ENCODE results near the gene PISD.

PISD gene

DNA sequence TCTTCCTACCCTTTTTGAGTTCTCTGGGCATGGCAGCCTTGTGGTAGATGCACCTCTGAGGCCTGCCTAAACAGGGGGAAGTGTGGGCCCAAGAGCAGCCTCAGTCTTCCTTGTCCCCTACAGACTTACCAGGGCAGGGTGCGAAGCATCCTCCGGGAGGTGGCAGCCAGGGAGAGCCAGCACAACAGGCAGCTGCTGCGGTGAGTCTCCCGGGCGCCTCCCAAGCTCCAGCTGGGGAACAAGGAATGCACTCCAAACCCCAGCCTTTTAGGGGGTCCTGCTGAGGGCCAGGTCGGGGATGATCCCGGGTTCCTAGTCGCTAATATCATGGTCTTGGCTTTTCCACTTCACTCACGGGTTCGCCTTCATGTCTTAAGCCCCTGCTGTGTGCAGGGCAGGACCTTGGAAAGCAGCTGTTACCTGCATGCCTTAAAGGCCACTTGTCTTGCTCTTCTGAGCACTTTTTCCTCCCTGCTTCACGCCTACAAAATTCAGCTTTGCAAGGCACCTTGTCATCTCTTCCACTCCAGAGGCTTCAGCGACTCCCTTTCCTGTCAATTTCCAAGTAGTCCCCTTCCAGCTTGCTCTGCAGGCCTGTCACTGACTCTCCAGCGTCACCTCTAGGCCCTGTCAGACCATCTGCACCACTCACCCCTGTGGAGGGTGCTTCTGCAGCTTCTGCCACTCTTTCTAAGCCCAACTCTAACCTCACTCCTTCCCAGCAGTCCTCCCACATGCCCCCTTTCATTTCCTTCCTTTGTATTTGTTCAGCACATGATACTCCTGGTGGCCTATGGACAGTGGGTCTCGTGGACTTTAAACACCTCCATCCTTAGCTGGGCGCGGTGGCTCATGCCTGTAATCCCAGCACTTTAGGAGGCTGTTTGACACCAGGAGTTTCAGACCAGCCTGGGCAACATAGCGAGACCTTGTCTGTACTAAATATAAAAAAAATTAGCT is 57.0 kb downstream of the PISD start:
- no peak overlapping the region for H2BK5ac ChIP-seq (ENCODE audit: low read depth, low read length, poor library complexity, severe bottlenecking)
- no peak overlapping the region for H3K4me3 ChIP-seq (ENCODE audit: insufficient read depth in 1 of 2, low read depth in 1 of 2, low read length in 2 of 2)
- peak overlapping the region in 1 of 2 experiments; percentile 41 for H3K14ac ChIP-seq (ENCODE audit: low read length in 2 of 2)
- peak overlapping the region; percentile 93 for H4K91ac ChIP-seq (ENCODE audit: low read length)
- peak overlapping the region; percentile 0 for H2BK15ac ChIP-seq (ENCODE audit: low read depth, poor library complexity, severe bottlenecking)
- H3K4me1 ChIP-seq (ENCODE audit: control insufficient read depth, insufficient read depth, low read depth, low read length), result peaks cover 27% of the 10 kb centered on the region
- no peak overlapping the region for H3K4me2 ChIP-seq (ENCODE audit: low read length, poor library complexity, severe bottlenecking)
- peak overlapping the region in 1 of 2 experiments; percentile 89 for H3K23ac ChIP-seq (ENCODE audit: low read length in 2 of 2)
- peak overlapping the region; percentile 52 to 81 for H3K4ac ChIP-seq (ENCODE audit: low read depth in 1 of 2, low read length in 2 of 2)
- peak overlapping the region; percentile 85 to 99 for H2BK12ac ChIP-seq (ENCODE audit: low read length in 2 of 2)
- peaks cover 19 to 34% of the 10 kb centered on the region in 2 experiments for H3K36me3 ChIP-seq (ENCODE audit: control insufficient read depth in 1 of 2, insufficient read depth in 2 of 2, low read depth in 1 of 2, low read length in 2 of 2)
- no peak for DNase-seq
- H3K9ac ChIP-seq (ENCODE audit: low read length), result no peak overlapping the region
- WGBS, result 91% methylated on average over 17 of the region's 17 CpGs
- no peaks in the 10 kb centered on the region for H3K79me1 ChIP-seq (replicated peaks; ENCODE audit: low read length, poor library complexity, severe bottlenecking)
- H3K9me3 ChIP-seq (ENCODE audit: control insufficient read depth, low read length), result no peaks in the 10 kb centered on the region
- H3K27me3 ChIP-seq (ENCODE audit: control insufficient read depth in 1 of 2, insufficient read depth in 1 of 2, low read length in 2 of 2), result no peaks in the 10 kb centered on the region
- H3K18ac ChIP-seq (ENCODE audit: low read depth in 1 of 2, low read length in 2 of 2), result peak overlapping the region; percentile 48 to 95
- H3K27ac ChIP-seq (ENCODE audit: low read length, poor library complexity, severe bottlenecking), result no peak overlapping the region
- no peak overlapping the region for H2AK5ac ChIP-seq (ENCODE audit: low read length, severe bottlenecking)
- H2BK120ac ChIP-seq (ENCODE audit: low read depth, low read length), result peak overlapping the region; percentile 9
- H4K8ac ChIP-seq (ENCODE audit: low read length), result no peak overlapping the region
- H2AFZ ChIP-seq (ENCODE audit: low read depth, low read length), result no peak overlapping the region

DNA sequence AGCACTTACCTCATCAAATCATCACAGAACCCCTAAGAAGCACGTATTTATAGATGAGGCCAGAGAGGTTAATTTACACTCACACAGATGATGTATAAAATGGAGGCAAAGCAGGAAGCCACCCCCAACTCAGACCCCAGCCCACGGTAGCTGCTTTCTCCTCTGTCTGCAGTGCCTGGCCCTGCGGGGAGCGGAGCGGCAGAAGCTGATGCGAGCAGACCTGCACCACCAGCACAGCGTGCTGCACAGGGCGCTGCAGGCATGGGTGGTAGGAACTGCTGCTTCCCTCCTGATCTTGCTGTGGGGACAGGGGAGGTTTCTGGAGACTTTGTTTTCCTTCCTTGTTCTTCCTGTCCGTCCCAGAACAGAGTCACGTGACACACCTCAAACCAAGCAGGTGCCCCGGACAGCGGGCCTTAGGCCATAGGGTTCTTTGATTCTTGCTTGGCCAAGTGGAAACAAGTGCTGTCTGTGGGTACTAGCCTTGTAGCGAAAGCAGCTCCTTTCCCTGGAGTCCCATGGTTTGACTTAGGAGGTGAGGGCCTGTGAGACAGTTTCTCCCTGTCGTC is 57.8 kb downstream of the PISD start:
- Histone ChIP-seq H3K4me1 (ENCODE audit: control insufficient read depth, insufficient read depth, low read depth, low read length) (peaks cover 27% of the 10 kb centered on the region), H3K23ac (ENCODE audit: low read length in 2 of 2) (peak overlapping the region in 1 of 2 experiments; percentile 89), H4K91ac (ENCODE audit: low read length) (peak overlapping the region; percentile 93), H3K4me2 (ENCODE audit: low read length, poor library complexity, severe bottlenecking) (no peak overlapping the region), H2BK15ac (ENCODE audit: low read depth, poor library complexity, severe bottlenecking) (peak overlapping the region; percentile 92), H3K14ac (ENCODE audit: low read length in 2 of 2) (peak overlapping the region in 1 of 2 experiments; percentile 91), H2AK5ac (ENCODE audit: low read length, severe bottlenecking) (peak overlapping the region; percentile 79), H2AFZ (ENCODE audit: low read depth, low read length) (no peak overlapping the region), H3K4ac (ENCODE audit: low read depth in 1 of 2, low read length in 2 of 2) (peak overlapping the region; percentile 62 to 81), H3K79me1 (replicated peaks; ENCODE audit: low read length, poor library complexity, severe bottlenecking) (no peaks in the 10 kb centered on the region), H3K4me3 (ENCODE audit: insufficient read depth in 1 of 2, low read depth in 1 of 2, low read length in 2 of 2) (no peak overlapping the region), H4K8ac (ENCODE audit: low read length) (peak overlapping the region; percentile 19), H3K27me3 (ENCODE audit: control insufficient read depth in 1 of 2, insufficient read depth in 1 of 2, low read length in 2 of 2) (no peaks in the 10 kb centered on the region), H3K9ac (ENCODE audit: low read length) (no peak overlapping the region), H3K9me3 (ENCODE audit: control insufficient read depth, low read length) (no peaks in the 10 kb centered on the region), H3K36me3 (ENCODE audit: control insufficient read depth in 1 of 2, insufficient read depth in 2 of 2, low read depth in 1 of 2, low read length in 2 of 2) (peaks cover 14 to 26% of the 10 kb centered on the region in 2 experiments), H2BK12ac (ENCODE audit: low read length in 2 of 2) (peak overlapping the region; percentile 85 to 99), H3K27ac (ENCODE audit: low read length, poor library complexity, severe bottlenecking) (no peak overlapping the region), H2BK5ac (ENCODE audit: low read depth, low read length, poor library complexity, severe bottlenecking) (no peak overlapping the region), H2BK120ac (ENCODE audit: low read depth, low read length) (no peak overlapping the region), H3K18ac (ENCODE audit: low read depth in 1 of 2, low read length in 2 of 2) (peak overlapping the region; percentile 48 to 95)
- WGBS, result 95% methylated on average over 13 of the region's 14 CpGs
- DNase-seq, result no peak

DNA sequence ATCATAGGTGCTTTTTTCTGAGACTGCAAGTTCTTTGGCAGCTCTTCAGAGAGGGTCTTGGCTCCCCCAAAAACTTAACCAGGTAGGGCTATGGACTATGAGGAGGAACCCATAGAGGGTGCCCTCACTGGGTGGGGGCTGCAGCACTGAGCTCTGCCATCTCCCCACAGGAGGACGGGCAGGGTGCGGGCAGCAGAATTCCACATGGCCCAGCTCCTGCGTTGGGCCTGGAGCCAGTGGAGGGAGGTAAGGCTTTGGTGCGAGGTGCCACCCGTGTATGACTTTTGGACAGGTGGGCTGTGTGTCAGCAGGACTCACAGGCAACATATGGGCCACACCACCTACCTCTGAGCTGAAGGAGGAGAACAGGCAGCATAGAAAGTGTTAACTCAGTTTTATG is 58.4 kb downstream of the PISD start:
- Histone ChIP-seq H3K4me3 (ENCODE audit: insufficient read depth in 1 of 2, low read depth in 1 of 2, low read length in 2 of 2) (no peak overlapping the region), H3K9me3 (ENCODE audit: control insufficient read depth, low read length) (no peaks in the 10 kb centered on the region), H3K23ac (ENCODE audit: low read length in 2 of 2) (no peak overlapping the region), H3K79me1 (replicated peaks; ENCODE audit: low read length, poor library complexity, severe bottlenecking) (no peaks in the 10 kb centered on the region), H3K36me3 (ENCODE audit: control insufficient read depth in 1 of 2, insufficient read depth in 2 of 2, low read depth in 1 of 2, low read length in 2 of 2) (peaks cover 14 to 24% of the 10 kb centered on the region in 2 experiments), H2AK5ac (ENCODE audit: low read length, severe bottlenecking) (peak overlapping the region; percentile 37), H2BK5ac (ENCODE audit: low read depth, low read length, poor library complexity, severe bottlenecking) (no peak overlapping the region), H3K27ac (ENCODE audit: low read length, poor library complexity, severe bottlenecking) (peak overlapping the region; percentile 94), H3K9ac (ENCODE audit: low read length) (no peak overlapping the region), H2AFZ (ENCODE audit: low read depth, low read length) (no peak overlapping the region), H3K14ac (ENCODE audit: low read length in 2 of 2) (peak overlapping the region in 1 of 2 experiments; percentile 5), H2BK12ac (ENCODE audit: low read length in 2 of 2) (peak overlapping the region; percentile 97 to 98), H2BK120ac (ENCODE audit: low read depth, low read length) (peak overlapping the region; percentile 90), H2BK15ac (ENCODE audit: low read depth, poor library complexity, severe bottlenecking) (peak overlapping the region; percentile 92), H4K8ac (ENCODE audit: low read length) (peak overlapping the region; percentile 89), H4K91ac (ENCODE audit: low read length) (peak overlapping the region; percentile 88), H3K27me3 (ENCODE audit: control insufficient read depth in 1 of 2, insufficient read depth in 1 of 2, low read length in 2 of 2) (no peaks in the 10 kb centered on the region), H3K4ac (ENCODE audit: low read depth in 1 of 2, low read length in 2 of 2) (peak overlapping the region; percentile 62 to 68), H3K4me2 (ENCODE audit: low read length, poor library complexity, severe bottlenecking) (no peak overlapping the region), H3K18ac (ENCODE audit: low read depth in 1 of 2, low read length in 2 of 2) (peak overlapping the region; percentile 55 to 87), H3K4me1 (ENCODE audit: control insufficient read depth, insufficient read depth, low read depth, low read length) (peaks cover 27% of the 10 kb centered on the region)
- 99% methylated on average over 5 of the region's 5 CpGs for WGBS
- no peak for DNase-seq

DNA sequence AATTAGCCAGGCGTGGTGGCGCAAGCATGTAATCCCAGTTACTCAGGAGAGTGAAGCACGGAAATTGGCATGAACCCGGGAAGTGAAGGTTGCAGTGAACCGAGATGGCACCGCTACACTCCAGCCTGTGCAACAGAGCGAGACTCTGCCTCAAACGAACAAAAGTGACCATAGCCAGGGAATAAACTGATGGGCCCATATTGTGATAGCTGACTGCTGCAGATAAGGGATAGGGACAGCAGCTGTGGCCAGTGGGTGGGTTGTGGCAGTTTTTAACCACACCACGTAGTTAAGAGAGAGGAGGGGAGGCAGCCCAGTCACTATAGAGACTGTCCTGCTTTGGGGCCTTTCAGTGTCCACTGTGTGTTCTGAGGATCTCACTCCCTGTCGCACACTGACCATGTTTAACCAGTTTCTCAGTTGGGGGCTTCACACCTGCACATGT is 58.9 kb downstream of the PISD start:
- Histone ChIP-seq H3K9me3 (ENCODE audit: control insufficient read depth, low read length) (no peaks in the 10 kb centered on the region), H2BK5ac (ENCODE audit: low read depth, low read length, poor library complexity, severe bottlenecking) (no peak overlapping the region), H3K4me1 (ENCODE audit: control insufficient read depth, insufficient read depth, low read depth, low read length) (peaks cover 27% of the 10 kb centered on the region), H4K91ac (ENCODE audit: low read length) (peak overlapping the region; percentile 88), H2BK12ac (ENCODE audit: low read length in 2 of 2) (peak overlapping the region; percentile 97 to 98), H3K79me1 (replicated peaks; ENCODE audit: low read length, poor library complexity, severe bottlenecking) (no peaks in the 10 kb centered on the region), H3K14ac (ENCODE audit: low read length in 2 of 2) (peak overlapping the region in 1 of 2 experiments; percentile 80), H3K4me2 (ENCODE audit: low read length, poor library complexity, severe bottlenecking) (no peak overlapping the region), H3K18ac (ENCODE audit: low read depth in 1 of 2, low read length in 2 of 2) (peak overlapping the region; percentile 55 to 87), H2BK15ac (ENCODE audit: low read depth, poor library complexity, severe bottlenecking) (no peak overlapping the region), H2AK5ac (ENCODE audit: low read length, severe bottlenecking) (peak overlapping the region; percentile 37), H3K23ac (ENCODE audit: low read length in 2 of 2) (peak overlapping the region in 1 of 2 experiments; percentile 41), H3K36me3 (ENCODE audit: control insufficient read depth in 1 of 2, insufficient read depth in 2 of 2, low read depth in 1 of 2, low read length in 2 of 2) (peaks cover 14 to 20% of the 10 kb centered on the region in 2 experiments), H3K9ac (ENCODE audit: low read length) (no peak overlapping the region), H3K4me3 (ENCODE audit: insufficient read depth in 1 of 2, low read depth in 1 of 2, low read length in 2 of 2) (no peak overlapping the region), H2BK120ac (ENCODE audit: low read depth, low read length) (peak overlapping the region; percentile 90), H3K27me3 (ENCODE audit: control insufficient read depth in 1 of 2, insufficient read depth in 1 of 2, low read length in 2 of 2) (no peaks in the 10 kb centered on the region), H2AFZ (ENCODE audit: low read depth, low read length) (no peak overlapping the region), H3K4ac (ENCODE audit: low read depth in 1 of 2, low read length in 2 of 2) (peak overlapping the region; percentile 62 to 68), H4K8ac (ENCODE audit: low read length) (peak overlapping the region; percentile 74), H3K27ac (ENCODE audit: low read length, poor library complexity, severe bottlenecking) (peak overlapping the region; percentile 94)
- WGBS, result 82% methylated on average over 10 of the region's 10 CpGs
- no peak for DNase-seq
